Endothelial cell of umbilical vein (primary cell): ENCODE data around the gene PPP1R2B.
"Not testable (repeated sequence)": the region's sequence is repeated elsewhere in the genome, so short reads cannot be mapped to it uniquely, and the experiment has no call there.

Experiments
- EZH2 ChIP-seq: IDR thresholded peaks from 2 replicates; pipeline ENCODE4 v1.6.1; 2012; ENCODE audit warnings: borderline replicate concordance, low read depth, mild to moderate bottlenecking, moderate library complexity, low read length, inconsistent platforms; ENCODE audit not compliant: severe bottlenecking
- FOS ChIP-seq: IDR thresholded peaks from 2 replicates; pipeline ENCODE4 v1.6.1; 2011; ENCODE audit warnings: mild to moderate bottlenecking, low read length, moderate library complexity, borderline replicate concordance; ENCODE audit not compliant: insufficient read depth
- GATA2 ChIP-seq: IDR thresholded peaks from 2 replicates; pipeline ENCODE4 v1.7.0; 2011; ENCODE audit warnings: low read depth, mild to moderate bottlenecking, moderate library complexity, mixed read lengths, low read length; ENCODE audit not compliant: insufficient read length, insufficient read depth
- JUN ChIP-seq: IDR thresholded peaks from 2 replicates; pipeline ENCODE4 v1.6.1; 2011; ENCODE audit warnings: borderline replicate concordance, low read depth; ENCODE audit not compliant: insufficient read length, insufficient read depth
- MYC ChIP-seq: IDR thresholded peaks from one replicate; pipeline ENCODE4 v1.6.1; 2011; ENCODE audit warnings: mild to moderate bottlenecking, low read depth, low read length
- POLR2A ChIP-seq: IDR thresholded peaks from 2 replicates; pipeline ENCODE4 v1.6.1; 2012; ENCODE audit warnings: low read depth, mild to moderate bottlenecking, control low read depth, low read length
- POLR2AphosphoS5 ChIP-seq: IDR thresholded peaks from 2 replicates; pipeline ENCODE4 v1.6.1; 2012; ENCODE audit warnings: low read depth, mild to moderate bottlenecking, control low read depth, low read length, moderate library complexity; ENCODE audit not compliant: insufficient read depth
- TF ChIP-seq, protein P1 (sequence below), 2 donors: IDR thresholded peaks; 1 replicate in 1 of 2; 2 replicates in 1 of 2; pipeline ENCODE4 v1.5.1; 2011; ENCODE audit warnings: low read length in 2 of 2, mild to moderate bottlenecking in 2 of 2, moderate library complexity in 2 of 2, control low read depth in 1 of 2, inconsistent platforms in 1 of 2, low read depth in 1 of 2; ENCODE audit not compliant: insufficient read depth in 1 of 2; ENCODE audit errors: extremely low read depth in 1 of 2
- TF ChIP-seq, protein P2 (sequence below): IDR thresholded peaks from 2 replicates; pipeline ENCODE4 v1.6.1; 2011; ENCODE audit not compliant: insufficient read depth, insufficient read length

DNA sequence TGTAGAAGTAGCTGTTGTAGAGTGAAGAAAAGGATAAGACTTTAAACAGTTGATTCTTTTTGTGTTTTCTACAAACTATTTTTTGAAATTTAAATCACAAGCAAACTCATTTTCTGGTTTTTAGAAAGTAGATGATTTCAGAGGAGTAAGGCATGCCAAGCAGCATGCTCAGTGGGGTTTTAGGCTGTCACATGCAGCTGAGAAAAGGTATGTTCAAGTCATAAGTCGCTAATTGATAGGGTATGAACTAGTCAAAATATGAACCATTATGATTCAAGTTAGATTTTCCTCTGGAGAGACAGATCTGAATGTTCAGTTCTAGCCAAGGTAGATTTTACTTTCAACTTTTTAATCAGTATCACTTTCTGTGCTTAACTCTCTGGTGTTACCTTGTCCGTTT lies 3.0 kb downstream of the PPP1R2B start:
- TF ChIP-seq, protein P1, sequence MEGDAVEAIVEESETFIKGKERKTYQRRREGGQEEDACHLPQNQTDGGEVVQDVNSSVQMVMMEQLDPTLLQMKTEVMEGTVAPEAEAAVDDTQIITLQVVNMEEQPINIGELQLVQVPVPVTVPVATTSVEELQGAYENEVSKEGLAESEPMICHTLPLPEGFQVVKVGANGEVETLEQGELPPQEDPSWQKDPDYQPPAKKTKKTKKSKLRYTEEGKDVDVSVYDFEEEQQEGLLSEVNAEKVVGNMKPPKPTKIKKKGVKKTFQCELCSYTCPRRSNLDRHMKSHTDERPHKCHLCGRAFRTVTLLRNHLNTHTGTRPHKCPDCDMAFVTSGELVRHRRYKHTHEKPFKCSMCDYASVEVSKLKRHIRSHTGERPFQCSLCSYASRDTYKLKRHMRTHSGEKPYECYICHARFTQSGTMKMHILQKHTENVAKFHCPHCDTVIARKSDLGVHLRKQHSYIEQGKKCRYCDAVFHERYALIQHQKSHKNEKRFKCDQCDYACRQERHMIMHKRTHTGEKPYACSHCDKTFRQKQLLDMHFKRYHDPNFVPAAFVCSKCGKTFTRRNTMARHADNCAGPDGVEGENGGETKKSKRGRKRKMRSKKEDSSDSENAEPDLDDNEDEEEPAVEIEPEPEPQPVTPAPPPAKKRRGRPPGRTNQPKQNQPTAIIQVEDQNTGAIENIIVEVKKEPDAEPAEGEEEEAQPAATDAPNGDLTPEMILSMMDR (IDR thresholded peaks at IDR 0.05; ENCODE audit: extremely low read depth in 1 of 2, insufficient read depth in 1 of 2, low read depth in 1 of 2, low read length in 2 of 2): not testable (repeated sequence)
- TF ChIP-seq POLR2AphosphoS5, JUN, POLR2A, EZH2, FOS, MYC, GATA2: not testable (repeated sequence)
- TF ChIP-seq, protein P2, sequence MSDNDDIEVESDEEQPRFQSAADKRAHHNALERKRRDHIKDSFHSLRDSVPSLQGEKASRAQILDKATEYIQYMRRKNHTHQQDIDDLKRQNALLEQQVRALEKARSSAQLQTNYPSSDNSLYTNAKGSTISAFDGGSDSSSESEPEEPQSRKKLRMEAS: not testable (repeated sequence)
